AG09319 (cell line): ENCODE measurements around the gene AAMDC.
"Not testable (repeated sequence)": the region's sequence is repeated elsewhere in the genome, so short reads cannot be mapped to it uniquely, and the experiment has no call there.

Experiments used
- DNase-seq: peaks from one replicate; pipeline ENCODE4 v3.0.0-alpha.2; 2010; ENCODE audit warnings: low read depth; ENCODE audit errors: extremely low read depth
- CTCF ChIP-seq: IDR thresholded peaks from 2 replicates; pipeline ENCODE4 v1.5.1; 2011; ENCODE audit warnings: low read depth, mild to moderate bottlenecking, inconsistent platforms, low read length, moderate library complexity

AAMDC gene

GRCh38 chr11:77851503-77851902, 30.6 kb downstream of the AAMDC start:
- no peak for DNase-seq
- TF ChIP-seq CTCF = no peak

GRCh38 chr11:77854838-77855237, 33.9 kb downstream of the AAMDC start:
- no peak for TF ChIP-seq CTCF
- DNase-seq = no peak

- not testable (repeated sequence) for DNase-seq
Measured at GRCh38 chr11:77857906-77858457, 37.0 kb downstream of the AAMDC start.

- not testable (repeated sequence) for DNase-seq
Measured at GRCh38 chr11:77861444-77861843, 40.5 kb downstream of the AAMDC start.

- no peak for TF ChIP-seq CTCF
- DNase-seq = no peak
Measured at GRCh38 chr11:77865805-77866204, 44.9 kb downstream of the AAMDC start.

- TF ChIP-seq CTCF = no peak
- DNase-seq = no peak
Measured at GRCh38 chr11:77866336-77866735, 45.4 kb downstream of the AAMDC start.

- no peak for DNase-seq
- TF ChIP-seq CTCF = no peak
Measured at GRCh38 chr11:77868744-77869143, 47.8 kb downstream of the AAMDC start.

GRCh38 chr11:77871855-77872254, 50.9 kb downstream of the AAMDC start:
- no peak for TF ChIP-seq CTCF
- no peak for DNase-seq
